22Rv1 (cell line): ENCODE results near the gene ENTPD2.

Experiments
- ZFX ChIP-seq: fragments of 450-650 bp; IDR thresholded peaks from 2 replicates; pipeline ENCODE4 v1.6.1; 2017; ENCODE audit warnings: antibody characterized with exemption, borderline replicate concordance
- TF ChIP-seq, protein P1 (sequence below): fragments of 450-650 bp; IDR thresholded peaks from 2 replicates; pipeline ENCODE4 v1.5.1; 2017; ENCODE audit warnings: mild to moderate bottlenecking

DNA sequence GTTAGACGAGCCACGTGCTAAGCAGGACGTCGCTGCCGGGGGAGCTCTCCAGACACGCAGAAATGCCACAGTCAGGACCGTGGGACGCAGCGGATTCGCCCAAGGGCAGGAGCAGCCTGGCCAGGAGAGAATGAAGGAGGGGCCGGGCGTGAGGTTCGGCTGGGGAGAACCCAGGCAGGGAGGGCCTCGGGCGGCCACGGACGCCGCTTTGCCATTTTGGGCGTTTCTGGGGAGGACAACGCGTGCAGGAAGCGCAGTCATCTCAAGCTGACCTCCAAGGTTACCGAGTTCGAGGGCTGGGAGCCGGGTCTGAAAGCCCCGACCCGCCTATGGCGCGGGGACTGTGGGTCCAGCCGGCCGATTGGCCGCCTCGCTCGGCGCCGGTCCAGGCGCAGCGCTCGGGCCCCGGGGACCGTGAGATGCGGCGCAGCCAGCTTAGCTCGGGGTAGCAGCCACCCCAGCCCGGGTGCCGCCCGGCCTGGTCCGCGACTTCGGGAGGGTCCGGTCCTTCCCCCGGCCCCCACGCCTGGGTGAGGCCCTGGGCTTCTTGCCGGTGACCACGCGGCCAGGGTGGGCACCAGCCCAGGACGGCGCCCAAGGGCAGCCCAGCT is 32.2 kb upstream of the ENTPD2 start:
- TF ChIP-seq, protein P1, sequence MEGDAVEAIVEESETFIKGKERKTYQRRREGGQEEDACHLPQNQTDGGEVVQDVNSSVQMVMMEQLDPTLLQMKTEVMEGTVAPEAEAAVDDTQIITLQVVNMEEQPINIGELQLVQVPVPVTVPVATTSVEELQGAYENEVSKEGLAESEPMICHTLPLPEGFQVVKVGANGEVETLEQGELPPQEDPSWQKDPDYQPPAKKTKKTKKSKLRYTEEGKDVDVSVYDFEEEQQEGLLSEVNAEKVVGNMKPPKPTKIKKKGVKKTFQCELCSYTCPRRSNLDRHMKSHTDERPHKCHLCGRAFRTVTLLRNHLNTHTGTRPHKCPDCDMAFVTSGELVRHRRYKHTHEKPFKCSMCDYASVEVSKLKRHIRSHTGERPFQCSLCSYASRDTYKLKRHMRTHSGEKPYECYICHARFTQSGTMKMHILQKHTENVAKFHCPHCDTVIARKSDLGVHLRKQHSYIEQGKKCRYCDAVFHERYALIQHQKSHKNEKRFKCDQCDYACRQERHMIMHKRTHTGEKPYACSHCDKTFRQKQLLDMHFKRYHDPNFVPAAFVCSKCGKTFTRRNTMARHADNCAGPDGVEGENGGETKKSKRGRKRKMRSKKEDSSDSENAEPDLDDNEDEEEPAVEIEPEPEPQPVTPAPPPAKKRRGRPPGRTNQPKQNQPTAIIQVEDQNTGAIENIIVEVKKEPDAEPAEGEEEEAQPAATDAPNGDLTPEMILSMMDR = no peak
- TF ChIP-seq ZFX = no peak
